HCT116 (cell line): ENCODE data around the gene XK. TPM values are rescaled to one million over a fixed set of nuclear protein-coding genes. Genes with fewer than 3 reads are reported as not detected.

ENCODE experiments used
- ATAC-seq: fragments of 200-7000 bp; cut with Tn5 transposase; 2 replicates; pipeline ENCODE4 v1.9.1; 2020; ENCODE audit warnings: mild to moderate bottlenecking, moderate library complexity
- BruUV-seq: library from RNA; stranded (reverse); fragments of 400-500 nt; replicated peaks from 2 replicates; lab custom pipeline; 2021; lab: Mats Ljungman, UMichigan
- CTCF ChIA-PET: fragments of 300-600 bp; sonication (Branson Sonifier 250); formaldehyde crosslinking; loops from one replicate; lab custom pipeline; 2021; ENCODE audit warnings: antibody characterized with exemption; lab: Charles Lee
- POLR2A ChIA-PET: fragments of 300-600, 350-600 bp; sonication (Branson Sonifier 250); formaldehyde crosslinking; loops from one replicate; lab custom pipeline; 2021; ENCODE audit warnings: antibody characterized with exemption; lab: Charles Lee
- RAD21 ChIA-PET, 2 experiments: fragments of 300-600 bp; sonication (Branson Sonifier 250); formaldehyde crosslinking; loops; one replicate each; lab custom pipeline; 2023; ENCODE audit warnings: low total read pairs in 2 of 2; ENCODE audit not compliant: uncharacterized antibody in 2 of 2, unreplicated experiment in 2 of 2, low non-redundant PET in 1 of 2; lab: Charles Lee
- DNase-seq: peaks from one replicate; pipeline ENCODE4 v3.0.0-alpha.2; 2010; ENCODE audit warnings: low read depth, low spot score
- H2AFZ ChIP-seq: fragments of 200-600 bp; shearing (Covaris generic), sonication (generic); 2 replicates; pipeline ENCODE4 v1.6.1; 2017; ENCODE audit warnings: low read depth, mixed run types, mixed read lengths, antibody characterized with exemption, low read length; ENCODE audit not compliant: poor library complexity, severe bottlenecking
- H3K27ac ChIP-seq: 2 replicates; pipeline ENCODE4 v1.5.1; 2012; ENCODE audit warnings: low read depth, low read length
- H3K27me3 ChIP-seq: fragments of 200-600 bp; sonication (generic); 2 replicates; pipeline ENCODE4 v1.6.1; 2016; ENCODE audit warnings: mixed run types, low read length, mixed read lengths; ENCODE audit not compliant: insufficient read depth
- H3K36me3 ChIP-seq, 2 experiments: fragments of 200-500 bp in 1 of 2; fragments of 200-600 bp in 1 of 2; sonication (Bioruptor generic) in 1 of 2; sonication (generic) in 1 of 2; 2 replicates each; pipeline versions ENCODE4 v1.5.1 to v1.6.1; 2014 to 2016; ENCODE audit warnings: low read length in 2 of 2, inconsistent platforms in 1 of 2, mixed read lengths in 1 of 2, mixed run types in 1 of 2; ENCODE audit not compliant: insufficient read depth in 2 of 2, control insufficient read depth in 1 of 2
- H3K4me1 ChIP-seq, 2 experiments: fragments of 200-600 bp in 1 of 2; sonication (generic) in 1 of 2; 2 replicates each; pipeline versions ENCODE4 v1.5.1 to v1.6.1; 2012 to 2017; ENCODE audit warnings: low read length in 2 of 2, inconsistent platforms in 1 of 2, mild to moderate bottlenecking in 1 of 2, mixed read lengths in 1 of 2, mixed run types in 1 of 2, moderate library complexity in 1 of 2; ENCODE audit not compliant: insufficient read depth in 2 of 2, control insufficient read depth in 1 of 2
- H3K4me2 ChIP-seq: fragments of 200-600 bp; sonication (generic); 2 replicates; pipeline ENCODE4 v1.6.1; 2017; ENCODE audit warnings: mixed run types, low read length, mixed read lengths
- H3K4me3 ChIP-seq, 2 experiments: fragments of 200-600 bp in 1 of 2; sonication (generic) in 1 of 2; replicated peaks in 1 of 2; 2 replicates each; pipeline ENCODE4 v1.5.1; 2011 to 2016; ENCODE audit warnings: low read length in 2 of 2, control low read depth in 1 of 2, low read depth in 1 of 2, mild to moderate bottlenecking in 1 of 2, mixed read lengths in 1 of 2, mixed run types in 1 of 2
- H3K79me2 ChIP-seq: fragments of 200-600 bp; sonication (generic); 2 replicates; pipeline ENCODE4 v1.6.1; 2017; ENCODE audit warnings: mild to moderate bottlenecking, mixed run types, low read length, moderate library complexity, mixed read lengths; ENCODE audit not compliant: insufficient read depth
- H3K9ac ChIP-seq: fragments of 200-600 bp; sonication (generic); 2 replicates; pipeline ENCODE4 v1.6.1; 2016; ENCODE audit warnings: low read length, mixed read lengths
- H3K9me2 ChIP-seq: fragments of 200-600 bp; sonication (generic), shearing (Covaris generic); 2 replicates; pipeline ENCODE4 v1.6.1; 2017; ENCODE audit warnings: mixed run types, mild to moderate bottlenecking, moderate library complexity; ENCODE audit not compliant: insufficient read depth
- H3K9me3 ChIP-seq, 2 experiments: fragments of 200-500 bp in 1 of 2; fragments of 200-600 bp in 1 of 2; sonication (Bioruptor generic) in 1 of 2; sonication (generic) in 1 of 2; 2 replicates each; pipeline ENCODE4 v1.6.1; 2014 to 2017; ENCODE audit warnings: low read length in 2 of 2, mixed read lengths in 2 of 2, inconsistent platforms in 1 of 2, low read depth in 1 of 2, mild to moderate bottlenecking in 1 of 2, mixed run types in 1 of 2, moderate library complexity in 1 of 2; ENCODE audit not compliant: control insufficient read depth in 1 of 2, insufficient read depth in 1 of 2
- H4K20me1 ChIP-seq: fragments of 200-600 bp; sonication (generic), shearing (Covaris generic); 2 replicates; pipeline ENCODE4 v1.6.1; 2017; ENCODE audit warnings: mixed run types, mild to moderate bottlenecking, moderate library complexity; ENCODE audit not compliant: insufficient read depth
- CEBPB ChIP-seq: IDR thresholded peaks from 2 replicates; pipeline ENCODE4 v1.6.1; 2012; ENCODE audit warnings: low read depth
- EZH2 ChIP-seq: fragments of 200-600 bp; sonication (generic); IDR thresholded peaks from 2 replicates; pipeline ENCODE4 v1.6.1; 2017; ENCODE audit warnings: antibody characterized with exemption, mixed run types
- EZH2phosphoT487 ChIP-seq: fragments of 200-600 bp; IDR thresholded peaks from 2 replicates; pipeline ENCODE4 v1.6.1; 2018; ENCODE audit warnings: antibody characterized with exemption, borderline replicate concordance
- FOSL1 ChIP-seq: IDR thresholded peaks from 2 replicates; pipeline ENCODE4 v1.6.1; 2012; ENCODE audit warnings: low read depth
- JUND ChIP-seq: IDR thresholded peaks from 2 replicates; pipeline ENCODE4 v1.6.1; 2012
- POLR2AphosphoS5 ChIP-seq: IDR thresholded peaks from 2 replicates; pipeline ENCODE4 v1.6.1; 2011; ENCODE audit warnings: mild to moderate bottlenecking, low read depth, low read length, moderate library complexity
- RAD21 ChIP-seq: IDR thresholded peaks from 2 replicates; pipeline ENCODE4 v1.6.1; 2012; ENCODE audit warnings: low read depth, mild to moderate bottlenecking
- SP1 ChIP-seq: IDR thresholded peaks from 2 replicates; pipeline ENCODE4 v1.6.1; 2012; ENCODE audit warnings: low read depth
- TCF7L2 ChIP-seq: IDR thresholded peaks from 2 replicates; pipeline ENCODE4 v1.7.0; 2011; ENCODE audit warnings: borderline replicate concordance, inconsistent platforms; ENCODE audit not compliant: insufficient read depth, insufficient read length; ENCODE audit errors: extremely low read depth
- YY1 ChIP-seq: IDR thresholded peaks from 2 replicates; pipeline ENCODE4 v1.6.1; 2011; ENCODE audit warnings: low read length, low read depth, moderate library complexity, mild to moderate bottlenecking; ENCODE audit not compliant: insufficient replicate concordance; ENCODE audit errors: extremely low read depth
- ZFX ChIP-seq: fragments of 450-650 bp; IDR thresholded peaks from 2 replicates; pipeline ENCODE4 v1.6.1; 2017
- intact Hi-C: fragments of 100-400 bp; cut with micrococcal nuclease; formaldehyde crosslinking; loops from 2 replicates; pipeline ENCODE4 v1.10.0; 2022
- total RNA-seq: library from RNA; stranded (reverse); gene quantifications from one replicate; pipeline ENCODE4 v1.2.1, GENCODE V29; 2021; ENCODE audit not compliant: unreplicated experiment
- TF ChIP-seq, protein P1 (sequence below): IDR thresholded peaks from 2 replicates; pipeline ENCODE4 v1.6.1; 2012
- TF ChIP-seq, protein P2 (sequence below), 3 experiments: fragments of 200-600 bp in 1 of 3; sonication (generic) in 1 of 3; IDR thresholded peaks in 2 of 3; conservative IDR thresholded peaks in 1 of 3; 2 replicates each; pipeline ENCODE4 v1.5.1; 2012 to 2017; ENCODE audit warnings: low read depth in 2 of 3, low read length in 2 of 3, antibody characterized with exemption in 1 of 3, borderline replicate concordance in 1 of 3, control low read depth in 1 of 3, mild to moderate bottlenecking in 1 of 3, mixed read lengths in 1 of 3, mixed run types in 1 of 3, moderate library complexity in 1 of 3; ENCODE audit not compliant: insufficient read depth in 1 of 3
- TF ChIP-seq, protein P3 (sequence below): IDR thresholded peaks from 2 replicates; pipeline ENCODE4 v1.6.1; 2012
- TF ChIP-seq, protein P4 (sequence below): IDR thresholded peaks from 2 replicates; pipeline ENCODE4 v1.6.1; 2012; ENCODE audit warnings: low read depth

The XK gene
- total RNA-seq, 1 experiment from 2014 or later = 2.6 TPM

DNA sequence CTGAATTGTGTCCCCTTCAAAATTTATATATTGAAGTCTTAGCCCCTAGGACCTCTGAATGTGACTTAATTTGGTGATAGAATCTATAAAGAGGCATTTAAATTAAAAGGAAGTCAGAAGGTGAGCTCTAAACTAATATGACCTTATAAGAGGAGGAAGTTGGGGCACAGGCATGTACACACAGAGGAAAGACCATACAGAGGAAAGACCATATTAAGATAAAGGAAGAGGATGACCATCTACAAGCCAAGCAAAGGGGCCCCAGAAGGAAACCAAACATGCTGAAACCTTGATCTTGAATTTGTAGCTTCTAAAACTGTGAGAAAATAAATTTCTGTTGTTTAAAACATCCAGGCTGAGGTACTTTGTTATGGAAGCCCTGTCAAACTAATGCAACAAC is 67.3 kb downstream of the XK start:
- Histone ChIP-seq H3K27ac (no peak overlapping the region), H3K4me1 (no peaks in the 10 kb centered on the region), H3K9me2 (no peaks in the 10 kb centered on the region), H3K9ac (no peak overlapping the region), H2AFZ (no peak overlapping the region), H3K36me3 (no peaks in the 10 kb centered on the region), H3K4me2 (no peak overlapping the region), H3K79me2 (no peaks in the 10 kb centered on the region), H3K9me3 (no peaks in the 10 kb centered on the region), H3K4me3 (no peak overlapping the region), H4K20me1 (no peaks in the 10 kb centered on the region), H3K27me3 (no peaks in the 10 kb centered on the region)
- ATAC-seq (no peak), DNase-seq (no peak)
- BruUV-seq = no TSS peak
- RAD21 ChIA-PET = no interaction called here
- CTCF ChIA-PET = no interaction called here
- no peak for TF ChIP-seq JUND
- TF ChIP-seq CEBPB = no peak
- TF ChIP-seq TCF7L2 = no peak
- TF ChIP-seq, protein P1, sequence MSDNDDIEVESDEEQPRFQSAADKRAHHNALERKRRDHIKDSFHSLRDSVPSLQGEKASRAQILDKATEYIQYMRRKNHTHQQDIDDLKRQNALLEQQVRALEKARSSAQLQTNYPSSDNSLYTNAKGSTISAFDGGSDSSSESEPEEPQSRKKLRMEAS = no peak
- TF ChIP-seq, protein P2, sequence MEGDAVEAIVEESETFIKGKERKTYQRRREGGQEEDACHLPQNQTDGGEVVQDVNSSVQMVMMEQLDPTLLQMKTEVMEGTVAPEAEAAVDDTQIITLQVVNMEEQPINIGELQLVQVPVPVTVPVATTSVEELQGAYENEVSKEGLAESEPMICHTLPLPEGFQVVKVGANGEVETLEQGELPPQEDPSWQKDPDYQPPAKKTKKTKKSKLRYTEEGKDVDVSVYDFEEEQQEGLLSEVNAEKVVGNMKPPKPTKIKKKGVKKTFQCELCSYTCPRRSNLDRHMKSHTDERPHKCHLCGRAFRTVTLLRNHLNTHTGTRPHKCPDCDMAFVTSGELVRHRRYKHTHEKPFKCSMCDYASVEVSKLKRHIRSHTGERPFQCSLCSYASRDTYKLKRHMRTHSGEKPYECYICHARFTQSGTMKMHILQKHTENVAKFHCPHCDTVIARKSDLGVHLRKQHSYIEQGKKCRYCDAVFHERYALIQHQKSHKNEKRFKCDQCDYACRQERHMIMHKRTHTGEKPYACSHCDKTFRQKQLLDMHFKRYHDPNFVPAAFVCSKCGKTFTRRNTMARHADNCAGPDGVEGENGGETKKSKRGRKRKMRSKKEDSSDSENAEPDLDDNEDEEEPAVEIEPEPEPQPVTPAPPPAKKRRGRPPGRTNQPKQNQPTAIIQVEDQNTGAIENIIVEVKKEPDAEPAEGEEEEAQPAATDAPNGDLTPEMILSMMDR (IDR thresholded peaks at IDR 0.05 in 2 of 3, conservative IDR thresholded peaks at IDR 0.05 in 1 of 3; ENCODE audit: borderline replicate concordance in 1 of 3, insufficient read depth in 1 of 3, low read depth in 2 of 3, low read length in 2 of 3) = no peak
- TF ChIP-seq YY1 = no peak
- no peak for TF ChIP-seq ZFX
- no peak for TF ChIP-seq POLR2AphosphoS5
- no peak for TF ChIP-seq RAD21
- no peak for TF ChIP-seq FOSL1
- TF ChIP-seq, protein P3, sequence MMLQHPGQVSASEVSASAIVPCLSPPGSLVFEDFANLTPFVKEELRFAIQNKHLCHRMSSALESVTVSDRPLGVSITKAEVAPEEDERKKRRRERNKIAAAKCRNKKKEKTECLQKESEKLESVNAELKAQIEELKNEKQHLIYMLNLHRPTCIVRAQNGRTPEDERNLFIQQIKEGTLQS = no peak
- no peak for TF ChIP-seq SP1
- TF ChIP-seq, protein P4, sequence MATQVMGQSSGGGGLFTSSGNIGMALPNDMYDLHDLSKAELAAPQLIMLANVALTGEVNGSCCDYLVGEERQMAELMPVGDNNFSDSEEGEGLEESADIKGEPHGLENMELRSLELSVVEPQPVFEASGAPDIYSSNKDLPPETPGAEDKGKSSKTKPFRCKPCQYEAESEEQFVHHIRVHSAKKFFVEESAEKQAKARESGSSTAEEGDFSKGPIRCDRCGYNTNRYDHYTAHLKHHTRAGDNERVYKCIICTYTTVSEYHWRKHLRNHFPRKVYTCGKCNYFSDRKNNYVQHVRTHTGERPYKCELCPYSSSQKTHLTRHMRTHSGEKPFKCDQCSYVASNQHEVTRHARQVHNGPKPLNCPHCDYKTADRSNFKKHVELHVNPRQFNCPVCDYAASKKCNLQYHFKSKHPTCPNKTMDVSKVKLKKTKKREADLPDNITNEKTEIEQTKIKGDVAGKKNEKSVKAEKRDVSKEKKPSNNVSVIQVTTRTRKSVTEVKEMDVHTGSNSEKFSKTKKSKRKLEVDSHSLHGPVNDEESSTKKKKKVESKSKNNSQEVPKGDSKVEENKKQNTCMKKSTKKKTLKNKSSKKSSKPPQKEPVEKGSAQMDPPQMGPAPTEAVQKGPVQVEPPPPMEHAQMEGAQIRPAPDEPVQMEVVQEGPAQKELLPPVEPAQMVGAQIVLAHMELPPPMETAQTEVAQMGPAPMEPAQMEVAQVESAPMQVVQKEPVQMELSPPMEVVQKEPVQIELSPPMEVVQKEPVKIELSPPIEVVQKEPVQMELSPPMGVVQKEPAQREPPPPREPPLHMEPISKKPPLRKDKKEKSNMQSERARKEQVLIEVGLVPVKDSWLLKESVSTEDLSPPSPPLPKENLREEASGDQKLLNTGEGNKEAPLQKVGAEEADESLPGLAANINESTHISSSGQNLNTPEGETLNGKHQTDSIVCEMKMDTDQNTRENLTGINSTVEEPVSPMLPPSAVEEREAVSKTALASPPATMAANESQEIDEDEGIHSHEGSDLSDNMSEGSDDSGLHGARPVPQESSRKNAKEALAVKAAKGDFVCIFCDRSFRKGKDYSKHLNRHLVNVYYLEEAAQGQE = no peak
- no peak for TF ChIP-seq EZH2phosphoT487
- TF ChIP-seq EZH2 = no peak
- intact Hi-C loops = no loop called here
- POLR2A ChIA-PET = no interaction called here
